Choroid plexus epithelial cell (primary cell): ENCODE data around the gene AOPEP.

ENCODE experiments used
- DNase-seq: peaks from one replicate; pipeline ENCODE4 v3.0.0-alpha.2; 2010; ENCODE audit warnings: low read depth
- H3K4me3 ChIP-seq: 2 replicates; pipeline ENCODE4 v1.5.1; 2011; ENCODE audit warnings: low read depth, mild to moderate bottlenecking, control low read depth, low read length, moderate library complexity
- TF ChIP-seq, protein P1 (sequence below): conservative IDR thresholded peaks from 2 replicates; pipeline ENCODE4 v1.5.1; 2011; ENCODE audit warnings: low read depth, mild to moderate bottlenecking, control low read depth, inconsistent platforms, low read length, moderate library complexity

Gene AOPEP

DNA sequence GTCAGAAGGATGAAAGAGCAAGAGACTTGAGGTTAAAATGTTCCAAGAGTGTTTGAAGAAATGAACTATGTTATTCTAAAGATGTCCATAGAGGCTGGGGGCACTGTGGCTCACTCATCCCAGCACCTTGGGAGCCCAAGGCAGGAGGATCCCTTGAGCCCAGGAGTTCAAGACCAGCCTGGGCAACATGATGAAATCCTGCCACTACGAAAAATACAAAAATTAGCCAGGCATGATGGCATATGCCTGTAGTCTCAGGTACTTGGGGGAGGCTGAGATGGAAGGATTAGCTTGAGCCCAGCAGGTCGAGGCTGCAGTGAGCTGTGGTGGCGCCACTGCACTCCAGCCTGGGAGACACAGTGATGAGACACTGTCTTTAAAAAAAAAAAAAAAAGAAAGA lies 2.7 kb downstream of the AOPEP start:
- no peak overlapping the region for H3K4me3 ChIP-seq
- TF ChIP-seq, protein P1, sequence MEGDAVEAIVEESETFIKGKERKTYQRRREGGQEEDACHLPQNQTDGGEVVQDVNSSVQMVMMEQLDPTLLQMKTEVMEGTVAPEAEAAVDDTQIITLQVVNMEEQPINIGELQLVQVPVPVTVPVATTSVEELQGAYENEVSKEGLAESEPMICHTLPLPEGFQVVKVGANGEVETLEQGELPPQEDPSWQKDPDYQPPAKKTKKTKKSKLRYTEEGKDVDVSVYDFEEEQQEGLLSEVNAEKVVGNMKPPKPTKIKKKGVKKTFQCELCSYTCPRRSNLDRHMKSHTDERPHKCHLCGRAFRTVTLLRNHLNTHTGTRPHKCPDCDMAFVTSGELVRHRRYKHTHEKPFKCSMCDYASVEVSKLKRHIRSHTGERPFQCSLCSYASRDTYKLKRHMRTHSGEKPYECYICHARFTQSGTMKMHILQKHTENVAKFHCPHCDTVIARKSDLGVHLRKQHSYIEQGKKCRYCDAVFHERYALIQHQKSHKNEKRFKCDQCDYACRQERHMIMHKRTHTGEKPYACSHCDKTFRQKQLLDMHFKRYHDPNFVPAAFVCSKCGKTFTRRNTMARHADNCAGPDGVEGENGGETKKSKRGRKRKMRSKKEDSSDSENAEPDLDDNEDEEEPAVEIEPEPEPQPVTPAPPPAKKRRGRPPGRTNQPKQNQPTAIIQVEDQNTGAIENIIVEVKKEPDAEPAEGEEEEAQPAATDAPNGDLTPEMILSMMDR: no peak
- no peak for DNase-seq

DNA sequence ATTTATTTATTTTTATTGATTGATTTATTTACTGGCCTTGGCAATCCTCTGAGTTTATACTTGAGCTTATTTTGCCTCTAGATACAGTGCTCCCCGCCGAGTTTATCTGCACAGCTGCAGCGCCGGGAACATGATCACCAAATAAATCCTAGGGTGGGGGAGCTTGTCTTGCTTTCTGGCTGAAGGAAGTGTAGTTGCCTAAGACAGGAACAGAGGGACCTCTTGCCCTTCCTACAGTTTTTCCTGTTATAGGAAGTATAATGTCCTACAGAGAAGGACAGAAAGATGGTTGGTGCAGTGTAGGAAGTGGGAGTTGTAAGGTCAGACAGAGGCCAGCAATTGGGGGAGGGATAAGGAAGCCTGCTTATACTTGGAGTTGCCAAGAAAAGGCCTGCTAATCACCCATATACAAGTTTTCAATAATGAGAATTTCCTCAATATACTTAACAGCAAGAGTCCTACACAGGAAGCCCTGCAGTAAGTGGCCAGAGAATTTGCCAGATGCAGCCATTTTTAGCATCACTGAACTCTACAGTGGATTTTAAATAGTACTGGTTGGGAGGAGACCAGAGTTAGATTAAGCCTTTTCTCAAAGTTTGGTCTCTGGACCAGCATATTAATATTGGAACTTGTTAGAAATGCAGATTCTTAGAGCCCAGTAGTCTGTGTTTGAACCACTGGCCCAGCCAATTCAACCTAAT lies 7.7 kb downstream of the AOPEP start:
- DNase-seq: peak; percentile 18
- TF ChIP-seq, protein P1: no peak
- no peak overlapping the region for H3K4me3 ChIP-seq

DNA sequence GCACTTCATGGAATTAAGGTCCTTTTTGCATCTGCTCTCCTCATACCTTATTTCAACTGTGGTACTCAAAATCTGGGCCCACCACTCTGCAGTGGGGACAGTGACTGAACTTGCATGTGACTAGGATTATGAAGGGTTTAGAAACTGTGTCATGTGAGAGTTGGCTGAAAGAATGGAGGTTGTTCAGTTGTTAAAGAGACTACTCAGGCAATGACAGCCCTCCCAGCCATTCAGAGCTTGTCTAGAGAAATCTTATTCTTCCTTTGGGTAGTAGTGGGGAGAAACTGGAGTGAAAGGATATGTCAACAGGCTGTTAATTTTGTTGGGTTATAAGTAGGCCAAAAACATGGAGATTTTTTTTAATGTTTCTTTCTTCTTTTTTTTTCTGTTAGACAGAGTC lies 10.3 kb downstream of the AOPEP start:
- TF ChIP-seq, protein P1: no peak

DNA sequence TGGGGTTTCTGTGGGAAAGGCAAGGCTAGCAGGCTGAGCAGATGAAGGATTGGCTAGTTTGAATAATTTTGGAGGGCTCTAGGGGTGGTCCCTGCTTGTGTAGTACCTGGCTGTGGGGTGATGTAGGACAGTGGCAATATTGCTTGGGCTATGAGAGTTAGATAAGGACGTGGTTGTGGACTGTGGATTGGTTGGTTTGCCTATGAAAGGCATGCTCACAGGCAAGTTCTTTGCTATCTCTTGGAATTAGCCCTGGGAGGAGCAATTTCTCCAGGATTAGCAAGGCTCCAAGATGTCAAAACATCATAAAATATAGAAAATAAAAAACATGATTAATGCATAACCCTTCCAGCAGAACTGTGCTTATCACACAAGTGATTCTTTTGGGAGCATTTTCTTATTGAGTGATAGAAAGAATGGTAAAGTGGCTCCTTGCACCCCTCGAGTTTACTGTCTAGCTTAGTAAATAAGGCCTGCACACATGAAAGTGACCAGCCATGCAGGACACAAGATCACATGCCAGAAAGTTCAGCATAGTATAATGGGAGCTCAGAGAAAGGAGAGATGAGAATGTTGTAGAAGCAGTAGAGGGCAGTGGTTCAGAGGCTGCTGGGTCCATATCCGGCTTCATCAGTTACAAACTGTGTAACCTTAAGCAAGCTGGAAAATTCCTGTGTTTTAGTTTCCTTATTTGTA lies 13.8 kb downstream of the AOPEP start:
- no peak overlapping the region for H3K4me3 ChIP-seq
- TF ChIP-seq, protein P1: peak; percentile 23
- DNase-seq: peak; percentile 14

More for the DNA sequence above, 10.3 kb downstream of the AOPEP start:
- H3K4me3 ChIP-seq: no peak overlapping the region
- DNase-seq: no peak

DNA sequence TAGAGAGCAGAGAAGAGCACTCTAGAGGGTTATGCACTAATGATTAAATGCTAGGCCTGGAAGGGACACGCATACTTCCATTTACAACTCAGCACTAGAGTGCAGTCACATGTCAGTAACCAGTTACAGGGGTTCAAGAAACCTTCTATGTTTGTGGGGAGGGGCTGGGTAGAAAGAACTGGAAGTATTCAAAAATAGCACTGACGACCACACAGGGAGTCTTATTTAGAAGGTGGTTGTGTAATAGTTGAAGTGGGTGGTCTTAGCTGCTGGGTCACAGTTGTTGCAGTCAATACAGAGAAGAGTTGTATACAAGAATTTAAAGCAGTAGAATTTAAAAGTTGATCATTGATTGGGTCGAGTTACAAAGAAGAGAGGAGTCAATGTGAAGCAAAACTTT lies 15.4 kb downstream of the AOPEP start:
- TF ChIP-seq, protein P1: no peak
- H3K4me3 ChIP-seq: no peak overlapping the region
- no peak for DNase-seq

DNA sequence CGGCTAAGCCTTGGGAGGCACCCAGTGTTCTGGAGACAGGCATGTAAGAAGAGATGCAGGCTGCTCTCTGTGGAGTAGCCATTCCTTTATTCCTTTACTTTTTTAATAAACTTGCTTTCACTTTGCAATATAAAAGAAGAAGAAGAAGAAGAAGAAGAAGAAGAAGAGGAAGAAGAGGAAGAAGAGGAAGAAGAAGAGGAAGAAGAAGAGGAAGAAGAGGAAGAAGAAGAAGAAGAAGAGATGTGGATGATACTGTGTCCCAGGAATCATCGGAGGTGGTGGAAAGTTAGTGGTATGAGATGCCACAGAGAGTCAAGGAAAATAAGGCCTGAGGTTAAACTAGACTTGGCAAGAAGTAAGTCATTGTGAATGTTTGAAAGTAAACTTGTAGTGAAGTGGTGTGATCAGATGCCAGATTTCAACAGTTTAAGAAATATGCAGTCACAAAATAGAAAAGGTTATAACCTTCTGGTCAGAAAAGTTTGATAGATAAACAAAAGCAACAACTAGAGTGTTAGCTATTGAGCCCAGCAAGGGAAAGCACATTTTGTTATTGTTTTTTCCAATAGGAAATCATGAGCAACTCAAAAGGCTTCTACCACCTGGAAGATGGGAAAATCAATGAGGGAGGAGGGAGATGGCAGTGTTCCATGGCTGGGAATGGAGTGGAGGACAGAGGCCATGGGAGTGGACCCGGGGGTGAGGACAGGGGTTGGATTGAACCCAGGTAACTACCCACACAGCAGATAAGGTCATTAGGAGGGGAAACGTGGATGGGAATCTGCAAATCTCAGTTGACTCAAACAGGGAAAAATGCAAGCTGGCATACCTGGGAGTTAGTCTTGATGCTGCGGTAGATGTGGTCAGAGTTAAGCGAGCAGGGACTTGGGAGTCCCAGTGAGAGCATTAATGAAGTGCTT lies 16.8 kb downstream of the AOPEP start:
- H3K4me3 ChIP-seq: no peak overlapping the region
- TF ChIP-seq, protein P1: no peak
- peak; percentile 59 for DNase-seq
